Liver (tissue), 9 donors: ENCODE results near the gene SP140L. TPM values are rescaled to one million over a fixed set of nuclear protein-coding genes. Genes with fewer than 3 reads are reported as not detected.

Experiments
- DNase-seq: peaks from one replicate; pipeline ENCODE4 v3.0.0-alpha.2; 2017; ENCODE audit warnings: low spot score
- H3K27ac ChIP-seq, 2 donors: one replicate each; pipeline ENCODE4 v1.7.0; 2013; ENCODE audit warnings: inconsistent platforms in 2 of 2, low read length in 2 of 2, control low read depth in 1 of 2, low read depth in 1 of 2, mild to moderate bottlenecking in 1 of 2
- H3K27me3 ChIP-seq, 4 donors: one replicate each; pipeline versions ENCODE4 v1.6.1 to v1.7.0; 2013; ENCODE audit warnings: low read length in 3 of 4, inconsistent platforms in 1 of 4, mild to moderate bottlenecking in 1 of 4, moderate library complexity in 1 of 4; ENCODE audit not compliant: control insufficient read depth in 4 of 4, insufficient read depth in 4 of 4
- H3K36me3 ChIP-seq, 4 donors: one replicate each; pipeline versions ENCODE4 v1.6.1 to v1.7.0; 2013; ENCODE audit warnings: low read length in 3 of 4, mild to moderate bottlenecking in 3 of 4, low read depth in 1 of 4, moderate library complexity in 1 of 4; ENCODE audit not compliant: control insufficient read depth in 4 of 4, insufficient read depth in 3 of 4
- H3K4me1 ChIP-seq, 4 donors: one replicate each; pipeline versions ENCODE4 v1.6.1 to v1.7.0; 2013; ENCODE audit warnings: low read length in 3 of 4, mild to moderate bottlenecking in 3 of 4, moderate library complexity in 1 of 4; ENCODE audit not compliant: control insufficient read depth in 4 of 4, insufficient read depth in 4 of 4
- H3K4me3 ChIP-seq, 3 donors: one replicate each; pipeline versions ENCODE4 v1.6.1 to v1.7.0; 2013; ENCODE audit warnings: low read length in 3 of 3, control low read depth in 1 of 3, low read depth in 1 of 3, mild to moderate bottlenecking in 1 of 3
- H3K9ac ChIP-seq, 2 donors: one replicate each; pipeline ENCODE4 v1.7.0; 2013; ENCODE audit warnings: low read length in 2 of 2, mild to moderate bottlenecking in 2 of 2, moderate library complexity in 2 of 2, control low read depth in 1 of 2, low read depth in 1 of 2
- H3K9me3 ChIP-seq, 4 donors: one replicate each; pipeline versions ENCODE4 v1.6.1 to v1.7.0; 2013; ENCODE audit warnings: low read length in 3 of 4; ENCODE audit not compliant: control insufficient read depth in 4 of 4
- ATF3 ChIP-seq: IDR thresholded peaks from 2 replicates; pipeline ENCODE4 v1.6.1; 2016; ENCODE audit warnings: antibody characterized with exemption
- CTCF ChIP-seq: fragments of 150-350 bp; IDR thresholded peaks from 2 replicates; pipeline ENCODE4 v1.5.1; 2017; ENCODE audit warnings: improper control_type of control experiment, low read depth, low read length; ENCODE audit not compliant: missing input control
- EGR1 ChIP-seq, 2 donors: IDR thresholded peaks; 2 replicates each; pipeline ENCODE4 v1.6.1; 2016 to 2018; ENCODE audit warnings: antibody characterized with exemption in 2 of 2, low read depth in 2 of 2
- FOXA1 ChIP-seq: IDR thresholded peaks from 2 replicates; pipeline ENCODE4 v1.6.1; 2016; ENCODE audit warnings: antibody characterized with exemption
- FOXA2 ChIP-seq: IDR thresholded peaks from 2 replicates; pipeline ENCODE4 v1.6.1; 2016; ENCODE audit warnings: antibody characterized with exemption
- GABPA ChIP-seq, 2 donors: IDR thresholded peaks in 1 of 2; conservative IDR thresholded peaks in 1 of 2; 2 replicates each; pipeline ENCODE4 v1.6.1; 2016; ENCODE audit warnings: antibody characterized with exemption in 2 of 2, mild to moderate bottlenecking in 1 of 2, moderate library complexity in 1 of 2
- HNF4A ChIP-seq, 2 donors: conservative IDR thresholded peaks; 2 replicates each; pipeline ENCODE4 v1.6.1; 2016; ENCODE audit warnings: antibody characterized with exemption in 2 of 2, mild to moderate bottlenecking in 2 of 2
- HNF4G ChIP-seq: IDR thresholded peaks from 2 replicates; pipeline ENCODE4 v1.6.1; 2016; ENCODE audit warnings: antibody characterized with exemption
- JUND ChIP-seq, 2 donors: IDR thresholded peaks; 2 replicates each; pipeline ENCODE4 v1.6.1; 2016; ENCODE audit warnings: antibody characterized with exemption in 2 of 2
- MAX ChIP-seq: IDR thresholded peaks from 2 replicates; pipeline ENCODE4 v1.6.1; 2016; ENCODE audit warnings: antibody characterized with exemption
- NR2F2 ChIP-seq: IDR thresholded peaks from 2 replicates; pipeline ENCODE4 v1.6.1; 2016; ENCODE audit warnings: antibody characterized with exemption
- RAD21 ChIP-seq, 2 donors: IDR thresholded peaks; 2 replicates each; pipeline ENCODE4 v1.6.1; 2016; ENCODE audit warnings: antibody characterized with exemption in 2 of 2, mild to moderate bottlenecking in 2 of 2
- REST ChIP-seq: IDR thresholded peaks from 2 replicates; pipeline ENCODE4 v1.6.1; 2016; ENCODE audit warnings: antibody characterized with exemption, mild to moderate bottlenecking
- RXRA ChIP-seq, 2 donors: IDR thresholded peaks; 2 replicates each; pipeline ENCODE4 v1.6.1; 2017 to 2018; ENCODE audit warnings: antibody characterized with exemption in 2 of 2, mild to moderate bottlenecking in 1 of 2
- SP1 ChIP-seq: IDR thresholded peaks from 2 replicates; pipeline ENCODE4 v1.6.1; 2018; ENCODE audit warnings: antibody characterized with exemption, mild to moderate bottlenecking
- TAF1 ChIP-seq: conservative IDR thresholded peaks from 2 replicates; pipeline ENCODE4 v1.6.1; 2016; ENCODE audit warnings: antibody characterized with exemption, mild to moderate bottlenecking
- YY1 ChIP-seq: IDR thresholded peaks from 2 replicates; pipeline ENCODE4 v1.6.1; 2016; ENCODE audit warnings: antibody characterized with exemption, mild to moderate bottlenecking
- ZBTB33 ChIP-seq: IDR thresholded peaks from 2 replicates; pipeline ENCODE4 v1.6.1; 2016; ENCODE audit warnings: antibody characterized with exemption
- WGBS: extraction: QIAGEN DNeasy Blood & Tissue Kit; methylation state at CpG from one replicate; pipeline ENCODE4 v1.1.7; 2013; 5-methylcytosine and 5-hydroxymethylcytosine counted together
- polyA plus RNA-seq, 2 donors: library from polyadenylated mRNA; stranded (reverse) in 1 of 2; unstranded in 1 of 2; fragments of 200-250 nt in 1 of 2; fragments of >200 nt in 1 of 2; fragmentation: Nextera tagmentation in 1 of 2; extraction: Ambion mirVana in 1 of 2; gene quantifications; one replicate each; pipeline versions ENCODE4 v1.2.1 to v1.2.3, GENCODE V29; 2013 to 2015
- total RNA-seq, 2 donors: library from RNA; depleted of rRNA; stranded (reverse); fragments of >200 nt; gene quantifications; one replicate each; pipeline ENCODE4 v1.2.3, GENCODE V29; 2014
- donor health status: healthy.
- donor health status: healthy.
- donor health status: healthy.
- donor health status: healthy.
- donor health status: healthy.

Gene SP140L
- total and polyA plus RNA-seq, 4 donors = 3.1 to 21.5 (median 6.6) TPM

- Histone ChIP-seq H3K27ac (no peak overlapping the region), H3K9ac (no peak overlapping the region), H3K9me3 (no peaks in the 10 kb centered on the region), H3K36me3 (peaks cover 14 to 59% (median 39%) of the 10 kb centered on the region in 4 donors), H3K4me1 (no peaks in the 10 kb centered on the region), H3K27me3 (no peaks in the 10 kb centered on the region), H3K4me3 (no peak overlapping the region)
- TF ChIP-seq FOXA1 (no peak), MAX (no peak), GABPA (IDR thresholded peaks at IDR 0.05 in 1 of 2, conservative IDR thresholded peaks at IDR 0.05 in 1 of 2) (no peak), ATF3 (no peak), HNF4G (no peak), NR2F2 (no peak), FOXA2 (no peak), RXRA (IDR thresholded peaks at IDR 0.05) (no peak), YY1 (no peak), RAD21 (IDR thresholded peaks at IDR 0.05) (no peak), JUND (IDR thresholded peaks at IDR 0.05) (no peak), EGR1 (IDR thresholded peaks at IDR 0.05; ENCODE audit: low read depth in 2 of 2) (no peak), ZBTB33 (no peak), TAF1 (no peak), HNF4A (conservative IDR thresholded peaks at IDR 0.05) (no peak)
- 89% methylated on average over 8 of the region's 8 CpGs for WGBS
- no peak for DNase-seq
Observed at GRCh38 chr2:230447455-230448451, 120.8 kb downstream of the SP140L start.

GRCh38 chr2:230449901-230450467 lies 123.0 kb downstream of the SP140L start:
- no peaks in the 10 kb centered on the region for H3K4me1 ChIP-seq
- no peak overlapping the region for H3K9ac ChIP-seq
- 97% methylated on average over 6 of the region's 6 CpGs for WGBS
- no peaks in the 10 kb centered on the region for H3K27me3 ChIP-seq
- no peaks in the 10 kb centered on the region for H3K9me3 ChIP-seq
- TF ChIP-seq EGR1 (IDR thresholded peaks at IDR 0.05; ENCODE audit: low read depth in 2 of 2) (no peak), RAD21 (IDR thresholded peaks at IDR 0.05) (no peak)
- H3K27ac ChIP-seq = no peak overlapping the region
- DNase-seq = no peak
- no peak overlapping the region for H3K4me3 ChIP-seq
- H3K36me3 ChIP-seq = peaks cover 11 to 58% (median 39%) of the 10 kb centered on the region in 4 donors

- Histone ChIP-seq H3K4me1 (no peaks in the 10 kb centered on the region), H3K9me3 (no peaks in the 10 kb centered on the region), H3K4me3 (no peak overlapping the region), H3K27me3 (no peaks in the 10 kb centered on the region), H3K27ac (no peak overlapping the region), H3K36me3 (peaks cover 9 to 57% (median 33%) of the 10 kb centered on the region in 4 donors), H3K9ac (no peak overlapping the region)
- TF ChIP-seq CTCF (no peak), GABPA (IDR thresholded peaks at IDR 0.05 in 1 of 2, conservative IDR thresholded peaks at IDR 0.05 in 1 of 2) (no peak), HNF4A (conservative IDR thresholded peaks at IDR 0.05) (no peak), SP1 (no peak), YY1 (no peak), FOXA2 (no peak), REST (no peak)
- DNase-seq = no peak
- WGBS = 82% methylated on average over 2 of the region's 2 CpGs
Observed at GRCh38 chr2:230453006-230453405, 126.0 kb downstream of the SP140L start.
